Subcutaneous adipose tissue (tissue), 4 donors: Measurements from ENCODE around the gene CRIP3. TPM values are rescaled to one million over a fixed set of nuclear protein-coding genes. Genes with fewer than 3 reads are reported as not detected.

Experiments used
- total RNA-seq, 4 donors: library from RNA; depleted of rRNA; stranded (reverse); fragments of >200 nt; gene quantifications; one replicate each; pipeline ENCODE4 v1.1.0, GENCODE V29; 2016
- TF ChIP-seq, protein P1 (sequence below): fragments of 450-650 bp; IDR thresholded peaks from one replicate; pipeline ENCODE4 v1.5.1; 2016; ENCODE audit warnings: low read depth, mild to moderate bottlenecking, control low read depth, antibody characterized with exemption, moderate library complexity

CRIP3 gene
- total RNA-seq, 4 donors from 2014 or later: 0.88 to 2.0 TPM; not detected in 2

DNA sequence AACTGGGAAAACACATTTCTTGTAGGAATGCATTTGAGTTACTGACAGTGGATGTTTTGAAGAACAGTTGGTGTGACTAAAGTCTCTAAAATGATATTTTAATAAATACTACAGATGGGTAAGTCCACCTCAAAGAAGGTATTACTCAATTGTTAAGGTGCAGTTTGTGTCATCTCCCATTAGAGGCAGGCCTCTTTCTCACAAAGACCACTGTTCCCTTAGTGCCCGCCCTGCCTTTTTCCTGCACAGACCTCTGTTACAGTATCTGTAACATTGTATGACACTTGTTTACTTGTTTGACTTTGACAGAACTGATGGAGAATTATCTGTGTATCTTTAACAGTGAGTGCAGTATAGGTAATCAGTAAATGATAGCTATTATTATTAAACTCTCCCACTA lies 5.2 kb upstream of the CRIP3 start:
- TF ChIP-seq, protein P1, sequence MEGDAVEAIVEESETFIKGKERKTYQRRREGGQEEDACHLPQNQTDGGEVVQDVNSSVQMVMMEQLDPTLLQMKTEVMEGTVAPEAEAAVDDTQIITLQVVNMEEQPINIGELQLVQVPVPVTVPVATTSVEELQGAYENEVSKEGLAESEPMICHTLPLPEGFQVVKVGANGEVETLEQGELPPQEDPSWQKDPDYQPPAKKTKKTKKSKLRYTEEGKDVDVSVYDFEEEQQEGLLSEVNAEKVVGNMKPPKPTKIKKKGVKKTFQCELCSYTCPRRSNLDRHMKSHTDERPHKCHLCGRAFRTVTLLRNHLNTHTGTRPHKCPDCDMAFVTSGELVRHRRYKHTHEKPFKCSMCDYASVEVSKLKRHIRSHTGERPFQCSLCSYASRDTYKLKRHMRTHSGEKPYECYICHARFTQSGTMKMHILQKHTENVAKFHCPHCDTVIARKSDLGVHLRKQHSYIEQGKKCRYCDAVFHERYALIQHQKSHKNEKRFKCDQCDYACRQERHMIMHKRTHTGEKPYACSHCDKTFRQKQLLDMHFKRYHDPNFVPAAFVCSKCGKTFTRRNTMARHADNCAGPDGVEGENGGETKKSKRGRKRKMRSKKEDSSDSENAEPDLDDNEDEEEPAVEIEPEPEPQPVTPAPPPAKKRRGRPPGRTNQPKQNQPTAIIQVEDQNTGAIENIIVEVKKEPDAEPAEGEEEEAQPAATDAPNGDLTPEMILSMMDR: no peak

DNA sequence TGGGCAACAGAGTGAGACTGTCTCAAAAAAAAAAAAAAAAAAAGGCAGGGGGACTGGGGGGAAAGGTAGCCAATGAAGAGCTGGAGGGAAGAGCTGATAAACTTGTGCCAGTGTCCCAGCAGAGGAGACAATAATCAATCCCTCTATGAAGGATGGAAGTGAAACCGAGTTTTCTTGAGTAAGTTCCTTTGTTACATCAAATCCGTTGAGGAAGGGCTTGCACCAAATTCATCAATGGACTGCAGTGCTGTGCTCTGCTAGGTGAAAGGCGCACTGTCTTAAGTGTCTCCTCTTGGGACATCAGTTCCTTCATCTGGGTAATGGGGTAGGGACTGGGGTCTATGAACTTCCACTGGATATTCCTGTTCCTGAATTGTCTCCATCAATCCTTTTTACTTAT lies 3.0 kb upstream of the CRIP3 start:
- TF ChIP-seq, protein P1: no peak

DNA sequence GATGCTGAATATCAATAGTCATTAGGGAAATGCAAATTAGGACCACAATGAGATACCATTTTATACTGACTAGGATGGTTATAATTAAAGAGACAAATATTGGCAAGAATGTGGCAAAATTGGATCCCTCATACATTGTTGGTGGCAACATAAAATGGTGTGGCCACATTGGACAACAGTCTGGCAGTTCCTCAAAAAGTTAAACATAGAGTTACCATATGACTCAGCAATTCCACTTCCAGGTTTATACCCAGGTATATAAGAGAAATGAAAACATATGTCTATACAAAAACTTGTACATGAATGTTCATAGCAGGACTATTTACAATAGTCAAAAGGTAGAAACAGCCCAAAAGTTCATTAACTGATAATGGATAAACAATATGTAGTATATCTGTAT lies 2.0 kb upstream of the CRIP3 start:
- TF ChIP-seq, protein P1: no peak

DNA sequence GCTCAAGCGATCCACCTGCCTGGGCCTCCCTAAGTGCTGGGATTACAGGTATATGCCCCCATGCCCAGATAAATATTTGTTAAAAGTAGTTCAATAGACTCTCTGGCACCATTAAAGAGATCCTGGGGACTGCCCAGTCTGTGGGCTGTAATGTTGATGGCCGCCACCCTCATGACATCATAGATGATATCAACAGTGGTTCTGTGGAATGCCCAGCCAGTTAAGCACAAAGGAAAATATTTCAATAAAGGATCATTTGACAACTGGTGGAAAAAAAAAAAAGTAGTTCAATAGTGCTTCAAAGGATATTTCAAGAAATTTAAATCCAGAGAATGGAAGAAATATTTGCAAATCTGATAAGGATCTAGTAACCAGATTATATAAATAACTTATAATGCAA lies 1.5 kb upstream of the CRIP3 start:
- TF ChIP-seq, protein P1: no peak

- TF ChIP-seq, protein P1: no peak
Observed at GRCh38 chr6:43308990-43309477, 408 bp upstream of the CRIP3 start.

DNA sequence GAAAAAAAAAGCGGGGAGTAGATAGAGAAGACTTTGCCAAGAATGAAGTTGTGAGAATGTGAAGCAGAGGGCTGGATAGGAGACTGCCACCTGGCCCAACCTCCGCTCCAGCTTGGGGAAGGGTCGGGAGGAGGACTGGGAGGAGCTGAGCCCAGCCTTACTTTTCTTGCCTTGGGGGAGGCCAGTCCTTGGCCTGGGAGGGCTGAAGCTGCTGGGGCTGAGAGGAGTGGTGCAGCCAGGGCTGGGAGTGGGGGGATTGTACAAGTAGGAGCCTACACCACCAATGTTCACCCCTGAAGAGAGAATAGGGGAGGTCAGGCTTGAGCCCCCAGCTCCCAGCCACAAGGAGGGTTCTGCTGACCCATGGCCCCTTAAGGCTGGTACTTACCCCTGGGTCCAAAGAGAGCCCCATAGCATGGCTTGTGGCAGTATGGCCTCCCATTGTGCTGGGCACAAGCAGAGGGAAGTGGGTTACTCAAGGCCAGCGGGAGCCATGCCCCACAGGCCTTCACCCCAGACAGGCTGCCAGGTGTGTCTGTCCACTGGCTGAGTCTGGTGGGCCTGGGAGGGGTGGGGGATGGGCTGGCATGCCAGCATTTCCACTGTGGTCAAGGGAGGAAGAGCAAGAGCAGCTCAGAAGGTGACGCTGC lies 1.1 kb downstream of the CRIP3 start:
- TF ChIP-seq, protein P1: no peak

- TF ChIP-seq, protein P1: no peak
Observed at GRCh38 chr6:43306086-43306485, 2.5 kb downstream of the CRIP3 start.
